IMR-90 (cell line): ENCODE measurements around the gene CUL1.

ENCODE experiments used
- BHLHE40 ChIP-seq: fragments of 150-350 bp; IDR thresholded peaks from 2 replicates; pipeline ENCODE4 v1.6.1; 2016; ENCODE audit warnings: mild to moderate bottlenecking, low read depth, low read length
- MXI1 ChIP-seq: IDR thresholded peaks from 2 replicates; pipeline ENCODE4 v1.6.1; 2012; ENCODE audit warnings: low read depth, mild to moderate bottlenecking, low read length, moderate library complexity, borderline replicate concordance
- POLR2A ChIP-seq: IDR thresholded peaks from 2 replicates; pipeline ENCODE4 v1.6.1; 2012; ENCODE audit warnings: mild to moderate bottlenecking, low read depth, low read length
- RAD21 ChIP-seq: IDR thresholded peaks from 2 replicates; pipeline ENCODE4 v1.6.1; 2012; ENCODE audit warnings: low read length, improper control_type of control experiment
- RFX5 ChIP-seq: IDR thresholded peaks from 2 replicates; pipeline ENCODE4 v1.8.0; 2012; ENCODE audit warnings: low read depth, mild to moderate bottlenecking, low read length, moderate library complexity
- TF ChIP-seq, protein P1 (sequence below): conservative IDR thresholded peaks from 2 replicates; pipeline ENCODE4 v1.5.1; 2012; ENCODE audit warnings: mild to moderate bottlenecking, low read depth, low read length, improper control_type of control experiment
- TF ChIP-seq, protein P2 (sequence below): fragments of 150-350 bp; IDR thresholded peaks from 2 replicates; pipeline ENCODE4 v1.6.1; 2017; ENCODE audit warnings: mild to moderate bottlenecking, antibody characterized with exemption, low read length, low read depth

DNA sequence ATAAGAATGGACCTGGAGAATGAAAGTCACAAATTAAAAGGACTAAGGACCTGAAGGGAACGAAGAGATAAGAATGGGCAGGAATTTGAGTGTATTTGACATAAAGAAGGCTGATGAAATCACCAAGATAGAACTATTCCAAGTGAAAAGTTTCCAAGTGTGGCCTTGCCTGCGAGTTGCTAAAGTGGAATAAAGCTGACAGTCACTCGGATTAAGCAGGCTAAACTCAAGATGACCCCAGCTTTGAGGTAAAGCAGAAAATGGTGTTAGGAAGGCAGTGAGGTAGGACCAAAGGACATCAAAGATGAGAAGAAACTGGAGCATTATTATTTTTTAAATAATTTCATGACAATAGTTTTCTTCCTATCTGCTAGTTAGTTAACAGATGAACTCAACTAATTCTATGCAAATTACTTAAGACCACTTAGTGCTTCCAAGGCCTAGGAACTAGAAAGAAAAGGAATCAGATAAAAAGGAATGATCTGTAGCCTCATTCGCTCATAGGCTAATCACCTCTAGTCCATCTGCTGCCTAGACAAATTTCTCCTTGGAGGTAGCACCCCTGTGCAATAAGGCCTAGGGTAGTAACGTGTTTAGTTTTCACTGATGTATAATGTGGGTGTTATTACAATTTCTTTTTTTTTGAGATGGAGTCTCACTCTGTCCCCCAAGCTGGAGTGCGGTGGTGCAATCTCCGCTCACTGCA, 150.8 kb downstream of the CUL1 start:
- TF ChIP-seq RFX5 (no peak), MXI1 (no peak), POLR2A (no peak), RAD21 (no peak), BHLHE40 (no peak)
- TF ChIP-seq, protein P1, sequence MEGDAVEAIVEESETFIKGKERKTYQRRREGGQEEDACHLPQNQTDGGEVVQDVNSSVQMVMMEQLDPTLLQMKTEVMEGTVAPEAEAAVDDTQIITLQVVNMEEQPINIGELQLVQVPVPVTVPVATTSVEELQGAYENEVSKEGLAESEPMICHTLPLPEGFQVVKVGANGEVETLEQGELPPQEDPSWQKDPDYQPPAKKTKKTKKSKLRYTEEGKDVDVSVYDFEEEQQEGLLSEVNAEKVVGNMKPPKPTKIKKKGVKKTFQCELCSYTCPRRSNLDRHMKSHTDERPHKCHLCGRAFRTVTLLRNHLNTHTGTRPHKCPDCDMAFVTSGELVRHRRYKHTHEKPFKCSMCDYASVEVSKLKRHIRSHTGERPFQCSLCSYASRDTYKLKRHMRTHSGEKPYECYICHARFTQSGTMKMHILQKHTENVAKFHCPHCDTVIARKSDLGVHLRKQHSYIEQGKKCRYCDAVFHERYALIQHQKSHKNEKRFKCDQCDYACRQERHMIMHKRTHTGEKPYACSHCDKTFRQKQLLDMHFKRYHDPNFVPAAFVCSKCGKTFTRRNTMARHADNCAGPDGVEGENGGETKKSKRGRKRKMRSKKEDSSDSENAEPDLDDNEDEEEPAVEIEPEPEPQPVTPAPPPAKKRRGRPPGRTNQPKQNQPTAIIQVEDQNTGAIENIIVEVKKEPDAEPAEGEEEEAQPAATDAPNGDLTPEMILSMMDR = no peak
- TF ChIP-seq, protein P2, sequence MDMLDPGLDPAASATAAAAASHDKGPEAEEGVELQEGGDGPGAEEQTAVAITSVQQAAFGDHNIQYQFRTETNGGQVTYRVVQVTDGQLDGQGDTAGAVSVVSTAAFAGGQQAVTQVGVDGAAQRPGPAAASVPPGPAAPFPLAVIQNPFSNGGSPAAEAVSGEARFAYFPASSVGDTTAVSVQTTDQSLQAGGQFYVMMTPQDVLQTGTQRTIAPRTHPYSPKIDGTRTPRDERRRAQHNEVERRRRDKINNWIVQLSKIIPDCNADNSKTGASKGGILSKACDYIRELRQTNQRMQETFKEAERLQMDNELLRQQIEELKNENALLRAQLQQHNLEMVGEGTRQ = no peak
